NCI-H187 treated with DMSO at 0.1 percent for 48 hours (cell line): ENCODE results near the gene CFLAR.

ENCODE experiments used
- DNase-seq: peaks from one replicate; lab custom pipeline; 2025; lab: John Stamatoyannopoulos, UW

The CFLAR gene

DNA sequence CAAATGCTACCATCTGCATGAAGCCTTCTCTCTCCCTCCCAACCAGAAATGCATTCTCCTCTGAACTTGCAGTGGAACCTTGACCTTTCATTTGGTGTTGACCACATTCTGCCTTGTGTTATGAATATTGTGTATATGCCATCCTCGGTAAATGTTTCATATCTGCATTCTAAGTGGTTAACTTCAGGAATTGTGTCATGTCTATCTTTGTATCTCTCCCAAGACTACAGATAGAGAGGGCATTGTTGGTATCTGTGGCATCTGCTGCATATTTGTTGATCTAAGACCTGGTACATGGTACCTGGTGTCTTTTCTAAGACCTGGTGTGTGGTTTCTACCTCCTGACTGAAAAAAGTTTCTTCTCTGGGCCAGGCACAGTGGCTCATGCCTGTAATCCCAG lies 101.0 kb downstream of the CFLAR start:
- DNase-seq = no peak

DNA sequence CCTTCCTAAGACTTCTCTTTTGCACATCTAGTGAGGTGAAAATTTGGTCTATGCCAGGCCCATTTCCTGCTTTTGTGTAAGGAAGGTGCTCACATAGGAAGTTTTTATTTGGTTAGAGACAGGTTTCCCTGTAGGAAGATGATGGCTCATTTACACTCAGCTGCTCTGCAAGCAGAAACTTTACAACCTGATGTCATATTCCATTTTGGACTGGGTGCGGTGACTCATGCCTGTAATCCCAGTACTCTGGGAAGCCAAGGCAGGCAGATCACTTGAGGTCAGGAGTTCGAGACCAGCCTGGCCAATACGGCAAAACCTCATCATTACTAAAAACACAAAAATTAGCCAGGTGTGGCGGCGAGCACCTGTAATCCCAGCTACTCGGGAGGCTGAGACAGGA lies 102.8 kb downstream of the CFLAR start:
- no peak for DNase-seq

DNA sequence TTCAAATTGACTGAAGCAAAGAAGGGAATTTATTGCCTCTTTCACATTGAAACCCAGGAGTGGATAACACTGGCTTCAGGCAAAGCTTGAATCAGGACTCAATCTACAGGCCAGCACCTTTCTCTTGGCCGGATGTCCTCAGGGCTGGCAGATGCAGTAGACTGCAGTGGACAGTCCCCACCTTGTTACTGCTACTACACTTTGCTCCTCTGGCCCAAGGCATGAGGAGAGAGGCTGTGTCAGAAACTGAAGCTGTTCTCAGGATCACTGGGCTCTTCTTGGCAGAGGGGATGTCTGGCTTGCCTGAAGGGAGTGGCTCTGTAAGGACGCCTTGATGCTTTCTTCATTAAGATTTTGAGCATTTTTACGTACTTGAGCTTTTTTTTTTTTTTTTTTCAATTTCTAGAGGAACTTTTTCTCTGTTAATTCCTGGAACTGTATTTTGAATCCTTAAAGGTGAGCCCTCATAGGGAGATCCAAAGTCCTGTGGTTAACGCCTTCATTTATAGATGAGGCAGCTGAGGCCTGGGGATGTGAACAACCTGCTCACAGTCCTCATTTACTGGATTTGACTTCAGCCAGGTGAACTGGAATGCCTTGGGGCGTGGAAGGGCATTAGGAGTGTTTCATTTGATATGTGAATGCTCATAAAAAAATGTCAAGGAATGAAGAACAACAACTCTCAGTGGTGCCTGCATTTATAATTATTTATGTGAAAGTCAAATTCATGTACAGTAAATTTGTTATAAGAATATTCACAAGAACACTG lies 103.5 kb downstream of the CFLAR start:
- DNase-seq = no peak

DNA sequence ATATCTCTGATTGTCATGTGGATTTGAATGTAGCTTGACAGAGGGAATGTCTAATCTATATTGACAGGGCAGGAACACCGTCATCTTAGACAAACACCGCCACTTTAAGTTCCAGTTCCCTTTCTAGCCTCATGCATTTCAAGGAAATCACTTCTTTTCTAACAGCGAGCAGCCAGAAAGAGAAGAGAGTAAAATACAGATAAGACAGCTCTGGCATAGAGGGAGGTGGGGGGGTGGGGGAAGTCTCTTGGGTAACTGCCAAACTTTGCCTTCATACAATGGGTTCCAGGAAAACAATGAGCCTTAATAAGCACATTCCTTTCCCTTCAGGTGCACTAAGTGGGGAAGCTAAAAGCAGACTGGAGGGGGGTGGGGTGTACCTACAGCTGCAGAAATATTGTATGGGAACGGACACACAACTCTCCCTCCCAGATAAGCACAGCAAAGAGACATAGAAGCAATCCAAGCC lies 104.2 kb downstream of the CFLAR start:
- DNase-seq = no peak

DNA sequence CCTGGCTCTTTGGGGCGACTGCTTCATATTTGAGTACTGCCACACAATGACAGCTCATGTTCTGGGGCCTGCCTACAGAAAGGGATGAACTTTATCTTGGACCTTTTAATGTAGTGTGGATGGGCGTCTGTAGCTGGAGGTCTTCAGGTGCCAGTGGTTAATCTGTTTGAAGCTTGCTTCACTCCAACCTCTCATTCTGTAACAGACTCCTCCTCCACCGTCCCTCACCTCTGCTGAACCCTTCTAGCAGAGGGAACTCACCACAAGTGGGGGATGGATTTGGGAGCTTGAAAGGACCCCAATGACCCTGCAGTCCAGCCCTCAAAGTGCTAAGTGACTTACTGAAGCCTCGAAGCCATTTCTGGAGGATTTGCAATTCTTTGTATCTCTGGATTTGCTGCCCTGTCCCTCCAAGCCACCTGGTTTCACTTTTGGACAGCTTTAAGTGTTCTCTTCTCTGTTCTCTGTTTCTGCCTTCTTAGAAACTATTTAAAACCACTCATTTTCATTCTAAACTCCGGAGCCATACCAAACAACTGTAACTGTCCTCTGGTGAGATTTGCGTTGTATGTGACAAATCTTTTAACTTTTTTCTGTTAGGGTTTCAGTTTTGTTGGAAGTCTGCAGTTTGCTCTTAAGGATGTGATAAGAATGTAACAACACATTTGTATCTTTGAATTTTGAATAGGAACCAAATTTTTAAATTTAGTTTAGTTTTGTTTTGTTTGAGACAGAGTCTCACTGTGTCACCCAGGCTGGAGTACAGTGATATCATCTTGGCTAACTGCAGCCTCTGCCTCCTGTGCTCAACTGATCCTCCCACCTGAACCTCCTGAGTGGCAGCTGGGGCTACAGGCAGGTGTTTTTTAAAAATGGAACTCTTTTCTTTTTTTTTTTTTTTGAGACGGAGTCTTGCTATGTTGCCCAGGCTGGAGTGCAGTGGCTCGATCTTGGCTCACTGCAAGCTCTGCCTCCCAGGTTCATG lies 107.4 kb downstream of the CFLAR start:
- no peak for DNase-seq
